HEK293 (cell line): ENCODE results near the gene DHRS13.

Experiments used
- CTCF ChIP-seq: fragments of 450-650 bp; formaldehyde crosslinking; IDR thresholded peaks from 2 replicates; pipeline ENCODE4 v1.5.1; 2016; ENCODE audit warnings: missing biosample characterization, missing genetic modification characterization
- REST ChIP-seq: fragments of 450-650 bp; formaldehyde crosslinking; IDR thresholded peaks from 2 replicates; pipeline ENCODE4 v1.5.1; 2016; ENCODE audit warnings: missing biosample characterization, missing genetic modification characterization
- ZFP37 ChIP-seq: fragments of 450-650 bp; formaldehyde crosslinking; IDR thresholded peaks from 2 replicates; pipeline ENCODE4 v1.5.1; 2016; ENCODE audit warnings: missing biosample characterization, missing genetic modification characterization
- ZNF18 ChIP-seq: fragments of 450-650 bp; formaldehyde crosslinking; IDR thresholded peaks from 2 replicates; pipeline ENCODE4 v1.5.1; 2016; ENCODE audit warnings: missing biosample characterization, missing genetic modification characterization
- ZNF692 ChIP-seq: fragments of 450-650 bp; formaldehyde crosslinking; IDR thresholded peaks from 2 replicates; pipeline ENCODE4 v1.5.1; 2016; ENCODE audit warnings: missing biosample characterization, missing genetic modification characterization

- TF ChIP-seq ZNF692 (tag by site-specific recombination), result no peak
- TF ChIP-seq ZNF18 (tag by site-specific recombination), result no peak
- TF ChIP-seq CTCF, result no peak
- no peak for TF ChIP-seq ZFP37 (tag by site-specific recombination)
- no peak for TF ChIP-seq REST (tag by site-specific recombination)
Measured at GRCh38 chr17:28863953-28864352, 38.9 kb downstream of the DHRS13 start.
